Lower lobe of right lung (tissue), 2 donors: ENCODE results near the gene ZNF609. TPM values are rescaled to one million over a fixed set of nuclear protein-coding genes. Genes with fewer than 3 reads are reported as not detected.

Experiments
- ATAC-seq, 2 donors: fragments of 200-7000 bp; cut with Tn5 transposase; one replicate each; pipeline ENCODE4 v1.9.1; 2020 to 2022; ENCODE audit warnings: mild to moderate bottlenecking in 2 of 2, moderate library complexity in 2 of 2
- DNase-seq: peaks from one replicate; pipeline ENCODE4 v3.0.0-alpha.2; 2020
- H3K27ac ChIP-seq: fragments of 200-600 bp; one replicate; pipeline ENCODE4 v1.8.0; 2022
- H3K27me3 ChIP-seq: fragments of 200-600 bp; one replicate; pipeline ENCODE4 v1.8.0; 2022; ENCODE audit warnings: low read depth
- H3K36me3 ChIP-seq: fragments of 200-600 bp; one replicate; pipeline ENCODE4 v1.8.0; 2022; ENCODE audit warnings: mild to moderate bottlenecking
- H3K4me1 ChIP-seq: fragments of 200-600 bp; one replicate; pipeline ENCODE4 v1.8.0; 2022
- H3K4me3 ChIP-seq: fragments of 200-600 bp; one replicate; pipeline ENCODE4 v1.8.0; 2022; ENCODE audit warnings: mild to moderate bottlenecking
- H3K9me3 ChIP-seq: fragments of 200-600 bp; one replicate; pipeline ENCODE4 v1.8.0; 2022
- intact Hi-C: fragments of 100-400 bp; cut with DNase I; formaldehyde crosslinking; loops from one replicate; pipeline ENCODE4 v1.11.0; 2022
- total RNA-seq: library from RNA; stranded (reverse); fragmentation: NEBNext Ultra II Directional; extraction: Animal tissue kit (Norgen Biotek cat#: 25700); gene quantifications from one replicate; pipeline ENCODE4 v1.2.1, GENCODE V29; 2021
- TF ChIP-seq, protein P1 (sequence below): fragments of 200-600 bp; IDR thresholded peaks from one replicate; pipeline ENCODE4 v1.8.0; 2022; ENCODE audit warnings: antibody characterized with exemption, mild to moderate bottlenecking
- donor health status: DM: no; HTN: yes; CAD: no; lungs with severe emphysema.

The ZNF609 gene
- total RNA-seq, 1 donor from 2014 or later, result 45.3 TPM

DNA sequence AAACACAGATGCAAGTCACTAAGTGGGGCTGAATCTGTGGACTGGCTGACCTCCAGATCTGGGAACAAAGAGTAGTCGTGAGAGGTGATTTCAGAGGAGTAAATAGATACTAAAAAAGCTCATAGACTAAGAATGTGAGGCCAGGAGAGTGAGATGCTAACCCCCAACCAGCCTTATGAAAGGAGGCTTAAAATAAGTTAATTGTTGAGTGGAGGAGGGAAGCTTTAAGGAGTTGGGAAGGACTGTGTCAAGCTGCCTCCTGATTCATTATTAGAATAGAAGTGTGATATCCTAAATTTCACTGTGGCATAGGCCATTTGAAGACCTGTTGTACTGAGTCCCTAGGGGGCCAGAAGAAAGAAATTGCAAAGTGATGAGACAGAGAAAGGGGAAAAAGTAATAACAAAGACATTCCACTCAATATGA lies 207.4 kb downstream of the ZNF609 start:
- TF ChIP-seq, protein P1, sequence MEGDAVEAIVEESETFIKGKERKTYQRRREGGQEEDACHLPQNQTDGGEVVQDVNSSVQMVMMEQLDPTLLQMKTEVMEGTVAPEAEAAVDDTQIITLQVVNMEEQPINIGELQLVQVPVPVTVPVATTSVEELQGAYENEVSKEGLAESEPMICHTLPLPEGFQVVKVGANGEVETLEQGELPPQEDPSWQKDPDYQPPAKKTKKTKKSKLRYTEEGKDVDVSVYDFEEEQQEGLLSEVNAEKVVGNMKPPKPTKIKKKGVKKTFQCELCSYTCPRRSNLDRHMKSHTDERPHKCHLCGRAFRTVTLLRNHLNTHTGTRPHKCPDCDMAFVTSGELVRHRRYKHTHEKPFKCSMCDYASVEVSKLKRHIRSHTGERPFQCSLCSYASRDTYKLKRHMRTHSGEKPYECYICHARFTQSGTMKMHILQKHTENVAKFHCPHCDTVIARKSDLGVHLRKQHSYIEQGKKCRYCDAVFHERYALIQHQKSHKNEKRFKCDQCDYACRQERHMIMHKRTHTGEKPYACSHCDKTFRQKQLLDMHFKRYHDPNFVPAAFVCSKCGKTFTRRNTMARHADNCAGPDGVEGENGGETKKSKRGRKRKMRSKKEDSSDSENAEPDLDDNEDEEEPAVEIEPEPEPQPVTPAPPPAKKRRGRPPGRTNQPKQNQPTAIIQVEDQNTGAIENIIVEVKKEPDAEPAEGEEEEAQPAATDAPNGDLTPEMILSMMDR, result no peak
- DNase-seq, result no peak
- Histone ChIP-seq H3K27ac (no peak overlapping the region), H3K36me3 (peaks cover 5% of the 10 kb centered on the region), H3K27me3 (no peaks in the 10 kb centered on the region), H3K9me3 (no peaks in the 10 kb centered on the region), H3K4me3 (no peak overlapping the region), H3K4me1 (peaks cover 7% of the 10 kb centered on the region)
- no peak for ATAC-seq
- intact Hi-C loops, result no loop called here

DNA sequence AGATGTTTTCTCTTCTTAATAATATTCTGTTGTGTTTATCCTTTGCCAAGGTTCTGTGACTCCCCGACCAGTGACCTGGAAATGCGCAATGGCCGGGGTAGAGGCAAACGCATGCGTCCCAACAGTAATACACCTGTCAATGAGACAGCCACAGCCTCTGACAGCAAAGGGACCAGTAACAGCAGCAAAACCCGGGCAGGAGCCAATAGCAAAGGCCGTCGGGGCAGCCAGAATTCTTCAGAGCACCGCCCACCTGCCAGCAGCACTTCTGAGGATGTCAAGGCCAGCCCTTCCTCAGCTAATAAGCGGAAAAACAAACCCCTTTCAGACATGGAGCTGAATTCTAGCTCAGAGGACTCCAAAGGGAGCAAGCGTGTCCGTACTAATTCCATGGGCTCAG lies 213.5 kb downstream of the ZNF609 start:
- intact Hi-C loops, result no loop called here
- Histone ChIP-seq H3K27ac (no peak overlapping the region), H3K4me1 (no peaks in the 10 kb centered on the region), H3K27me3 (no peaks in the 10 kb centered on the region), H3K36me3 (peaks cover 61% of the 10 kb centered on the region), H3K4me3 (no peak overlapping the region), H3K9me3 (no peaks in the 10 kb centered on the region)
- TF ChIP-seq, protein P1, result no peak
- DNase-seq (no peak), ATAC-seq (no peak)

DNA sequence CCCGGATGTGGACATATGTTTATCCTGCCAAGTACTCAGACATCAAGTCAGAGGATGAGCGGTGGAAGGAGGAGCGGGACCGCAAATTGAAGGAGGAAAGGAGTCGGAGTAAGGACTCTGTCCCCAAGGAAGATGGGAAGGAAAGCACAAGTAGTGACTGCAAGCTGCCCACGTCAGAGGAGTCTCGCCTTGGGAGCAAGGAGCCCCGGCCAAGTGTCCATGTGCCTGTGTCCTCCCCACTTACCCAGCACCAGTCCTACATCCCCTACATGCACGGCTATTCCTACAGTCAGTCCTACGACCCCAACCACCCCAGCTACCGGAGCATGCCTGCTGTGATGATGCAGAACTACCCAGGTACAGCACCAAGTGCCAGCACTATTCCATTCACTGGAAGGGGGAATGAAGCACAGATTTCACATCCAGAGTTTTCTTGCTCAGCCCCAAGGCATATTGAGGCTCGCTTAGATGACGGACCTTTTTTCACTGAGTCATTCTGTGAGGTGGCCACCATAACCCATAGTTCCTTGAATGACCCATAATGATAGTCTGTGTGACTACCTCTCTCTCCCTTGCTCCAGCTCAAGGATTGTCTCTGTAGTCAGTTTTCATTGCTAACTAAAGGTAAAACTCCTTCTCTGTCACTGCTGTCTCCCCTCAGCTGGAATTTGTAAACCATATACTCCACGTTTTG lies 217.9 kb downstream of the ZNF609 start:
- H3K4me1 ChIP-seq, result no peaks in the 10 kb centered on the region
- DNase-seq (no peak), ATAC-seq (no peak)
- no peak overlapping the region for H3K27ac ChIP-seq
- H3K36me3 ChIP-seq, result peaks cover 99% of the 10 kb centered on the region
- no peaks in the 10 kb centered on the region for H3K9me3 ChIP-seq
- intact Hi-C loops, result no loop called here
- H3K4me3 ChIP-seq, result no peak overlapping the region
- H3K27me3 ChIP-seq, result no peaks in the 10 kb centered on the region
- TF ChIP-seq, protein P1, result no peak

DNA sequence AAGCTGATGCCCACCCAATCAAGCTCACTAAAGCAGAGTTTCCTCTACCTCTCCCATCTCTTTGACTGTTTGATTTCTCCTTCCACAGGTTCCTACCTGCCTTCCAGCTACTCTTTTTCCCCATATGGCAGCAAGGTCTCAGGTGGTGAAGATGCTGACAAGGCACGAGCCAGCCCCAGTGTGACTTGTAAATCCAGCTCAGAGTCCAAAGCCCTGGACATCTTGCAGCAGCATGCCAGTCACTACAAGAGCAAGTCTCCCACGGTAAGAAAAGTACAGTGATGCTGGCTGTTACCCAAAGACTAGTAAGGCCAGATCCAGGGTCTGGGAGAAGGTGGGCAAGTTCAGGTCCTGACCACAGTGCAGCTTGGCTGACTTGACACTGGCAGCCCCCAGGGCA lies 219.7 kb downstream of the ZNF609 start:
- Histone ChIP-seq H3K27ac (no peak overlapping the region), H3K36me3 (peaks cover 98% of the 10 kb centered on the region), H3K9me3 (no peaks in the 10 kb centered on the region), H3K27me3 (no peaks in the 10 kb centered on the region), H3K4me1 (no peaks in the 10 kb centered on the region), H3K4me3 (no peak overlapping the region)
- intact Hi-C loops, result no loop called here
- ATAC-seq (no peak), DNase-seq (no peak)
- TF ChIP-seq, protein P1, result no peak

DNA sequence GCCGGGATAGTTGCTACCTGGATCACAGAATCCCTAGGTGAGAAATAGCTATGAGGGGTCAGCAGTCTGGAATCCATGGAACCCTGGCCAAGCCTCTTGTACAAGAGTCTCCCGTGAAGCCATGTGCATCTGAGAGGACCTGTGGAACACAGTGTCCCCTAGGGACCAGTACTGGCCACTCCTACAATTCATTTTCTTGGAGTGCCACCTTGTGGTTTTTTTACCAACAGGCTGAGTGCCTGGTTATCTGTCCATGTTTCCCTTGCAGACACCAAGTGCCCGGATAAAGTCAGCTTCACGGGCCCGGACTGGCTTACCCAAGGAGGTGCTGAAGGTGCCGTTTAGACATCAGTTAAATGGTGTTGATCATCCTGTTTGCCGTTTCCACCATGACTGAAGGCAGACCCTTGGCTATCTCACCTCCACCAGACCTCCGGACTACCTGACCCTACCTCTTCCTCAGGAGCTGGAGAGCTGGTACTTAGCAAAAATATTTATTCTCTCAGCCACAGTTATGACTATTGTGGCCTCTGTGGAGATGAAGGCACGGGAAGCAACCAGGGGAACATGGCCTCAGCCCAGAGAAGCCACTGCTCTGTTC lies 221.1 kb downstream of the ZNF609 start:
- H3K4me3 ChIP-seq, result no peak overlapping the region
- H3K27me3 ChIP-seq, result no peaks in the 10 kb centered on the region
- no peaks in the 10 kb centered on the region for H3K4me1 ChIP-seq
- DNase-seq, result no peak
- H3K9me3 ChIP-seq, result no peaks in the 10 kb centered on the region
- peak; percentile 85 to 89 for ATAC-seq
- peaks cover 95% of the 10 kb centered on the region for H3K36me3 ChIP-seq
- peak overlapping the region; percentile 1 for H3K27ac ChIP-seq
- intact Hi-C loops, result no loop called here
- TF ChIP-seq, protein P1, result peak; percentile 71
